ENCODE results near the gene ARFGAP1.

ARFGAP1 gene

GRCh38 chr20:63313349-63314014 lies 40.9 kb downstream of the ARFGAP1 start:
- H3K4me3 Mint-ChIP-seq: no peak overlapping the region
- H3K9me3 Mint-ChIP-seq: no peaks in the 10 kb centered on the region
- ATAC-seq (replicated peaks): no peak
- H3K36me3 Mint-ChIP-seq: no peaks in the 10 kb centered on the region
- no peak overlapping the region for H3K27ac Mint-ChIP-seq
- no peak for DNase-seq
- H3K4me1 Mint-ChIP-seq: no peaks in the 10 kb centered on the region
- peaks cover 25 to 26% of the 10 kb centered on the region in 2 donors for H3K27me3 Mint-ChIP-seq

- no peaks in the 10 kb centered on the region for H3K4me1 Mint-ChIP-seq
- H3K27ac Mint-ChIP-seq: no peak overlapping the region
- H3K27me3 Mint-ChIP-seq: peaks cover 25 to 26% of the 10 kb centered on the region in 2 donors
- no peak for DNase-seq
- H3K36me3 Mint-ChIP-seq: no peaks in the 10 kb centered on the region
- no peak for ATAC-seq (replicated peaks)
- no peaks in the 10 kb centered on the region for H3K9me3 Mint-ChIP-seq
- no peak overlapping the region for H3K4me3 Mint-ChIP-seq
These were observed 41.4 kb downstream of the ARFGAP1 start for GRCh38 chr20:63314015-63314471.

- Mint-ChIP-seq H3K9me3 (no peaks in the 10 kb centered on the region), H3K4me3 (no peak overlapping the region), H3K27me3 (peaks cover 22 to 29% of the 10 kb centered on the region in 2 donors), H3K27ac (no peak overlapping the region), H3K4me1 (no peaks in the 10 kb centered on the region), H3K36me3 (no peaks in the 10 kb centered on the region)
- DNase-seq (no peak), ATAC-seq (replicated peaks) (no peak)
These were observed 42.1 kb downstream of the ARFGAP1 start for GRCh38 chr20:63314566-63315239.

- DNase-seq: no peak
- ATAC-seq (replicated peaks): no peak
- no peaks in the 10 kb centered on the region for H3K4me1 Mint-ChIP-seq
- H3K36me3 Mint-ChIP-seq: no peaks in the 10 kb centered on the region
- H3K9me3 Mint-ChIP-seq: no peaks in the 10 kb centered on the region
- no peak overlapping the region for H3K4me3 Mint-ChIP-seq
- peaks cover 17 to 24% of the 10 kb centered on the region in 2 donors for H3K27me3 Mint-ChIP-seq
- H3K27ac Mint-ChIP-seq: no peak overlapping the region
These were observed 42.7 kb downstream of the ARFGAP1 start for GRCh38 chr20:63315240-63315689.

DNA sequence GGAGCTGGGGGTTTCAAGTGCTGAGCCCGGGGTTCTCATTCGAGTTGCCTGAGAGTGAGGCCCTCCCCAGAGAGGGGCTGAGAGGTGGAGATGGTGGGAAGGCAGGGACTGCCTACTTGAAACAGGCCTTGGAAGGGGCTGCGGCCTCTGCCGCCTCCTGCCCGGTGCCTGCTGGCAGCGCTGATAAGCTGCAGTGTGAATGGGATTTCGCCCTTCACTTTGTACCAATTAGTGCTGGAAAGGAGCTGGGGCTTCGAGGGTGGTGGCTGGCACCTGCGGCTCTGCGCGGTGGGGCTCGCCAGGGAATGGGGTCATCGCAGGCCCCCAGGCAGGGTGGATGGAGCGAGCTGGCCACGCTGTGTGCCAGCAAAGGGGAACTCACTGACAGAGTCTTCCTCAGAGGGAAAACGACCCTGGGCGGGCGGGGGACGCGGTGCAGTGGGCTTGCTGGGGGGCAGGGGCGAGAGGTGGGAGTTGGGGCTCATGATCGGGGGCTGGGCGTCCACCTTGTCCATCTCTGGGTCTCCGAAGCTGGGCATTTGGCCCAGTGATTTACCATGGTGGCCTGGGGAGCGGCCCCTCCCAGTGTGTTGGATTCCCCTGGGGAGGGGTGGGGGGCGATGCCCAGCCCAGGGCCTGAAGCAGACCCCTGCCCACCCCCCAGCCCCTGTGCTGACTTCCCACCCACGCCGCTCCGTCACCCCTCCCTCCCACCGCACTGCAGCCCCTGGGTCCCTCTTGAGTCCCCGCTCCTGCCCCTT lies 43.3 kb downstream of the ARFGAP1 start:
- no peaks in the 10 kb centered on the region for H3K36me3 Mint-ChIP-seq
- H3K27me3 Mint-ChIP-seq: peaks cover 12 to 18% of the 10 kb centered on the region in 2 donors
- DNase-seq (no peak), ATAC-seq (replicated peaks) (no peak)
- no peak overlapping the region for H3K4me3 Mint-ChIP-seq
- no peak overlapping the region for H3K27ac Mint-ChIP-seq
- no peaks in the 10 kb centered on the region for H3K9me3 Mint-ChIP-seq
- H3K4me1 Mint-ChIP-seq: no peaks in the 10 kb centered on the region

GRCh38 chr20:63316502-63316921 lies 43.9 kb downstream of the ARFGAP1 start:
- Mint-ChIP-seq H3K27me3 (peaks cover 17 to 23% of the 10 kb centered on the region in 2 donors), H3K4me1 (no peaks in the 10 kb centered on the region), H3K27ac (peak overlapping the region; percentile 47), H3K36me3 (no peaks in the 10 kb centered on the region), H3K4me3 (no peak overlapping the region), H3K9me3 (no peaks in the 10 kb centered on the region)
- ATAC-seq (replicated peaks) (no peak), DNase-seq (no peak)

DNA sequence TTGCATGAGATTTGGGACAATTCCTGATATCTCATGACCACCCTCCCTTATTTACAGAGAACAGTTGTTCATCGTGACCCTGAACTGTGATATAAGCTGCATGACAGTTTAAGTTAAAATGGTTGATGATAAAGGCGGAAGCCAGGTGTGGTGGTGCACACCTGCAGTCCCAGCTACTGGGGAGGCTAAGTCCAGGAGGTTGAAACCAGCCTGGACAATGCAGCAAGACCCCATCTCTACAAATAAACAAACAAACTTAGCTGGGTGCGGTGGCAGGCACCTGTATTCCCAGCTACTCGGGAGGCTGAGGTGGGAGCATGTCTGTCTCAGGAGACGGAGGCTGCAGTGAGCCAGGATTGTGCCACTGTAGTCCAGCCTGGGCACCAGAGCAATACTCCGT lies 44.4 kb downstream of the ARFGAP1 start:
- Mint-ChIP-seq H3K27me3 (peaks cover 17 to 24% of the 10 kb centered on the region in 2 donors), H3K9me3 (no peaks in the 10 kb centered on the region), H3K4me1 (no peaks in the 10 kb centered on the region), H3K27ac (no peak overlapping the region), H3K36me3 (no peaks in the 10 kb centered on the region), H3K4me3 (no peak overlapping the region)
- no peak for DNase-seq
- no peak for ATAC-seq (replicated peaks)

DNA sequence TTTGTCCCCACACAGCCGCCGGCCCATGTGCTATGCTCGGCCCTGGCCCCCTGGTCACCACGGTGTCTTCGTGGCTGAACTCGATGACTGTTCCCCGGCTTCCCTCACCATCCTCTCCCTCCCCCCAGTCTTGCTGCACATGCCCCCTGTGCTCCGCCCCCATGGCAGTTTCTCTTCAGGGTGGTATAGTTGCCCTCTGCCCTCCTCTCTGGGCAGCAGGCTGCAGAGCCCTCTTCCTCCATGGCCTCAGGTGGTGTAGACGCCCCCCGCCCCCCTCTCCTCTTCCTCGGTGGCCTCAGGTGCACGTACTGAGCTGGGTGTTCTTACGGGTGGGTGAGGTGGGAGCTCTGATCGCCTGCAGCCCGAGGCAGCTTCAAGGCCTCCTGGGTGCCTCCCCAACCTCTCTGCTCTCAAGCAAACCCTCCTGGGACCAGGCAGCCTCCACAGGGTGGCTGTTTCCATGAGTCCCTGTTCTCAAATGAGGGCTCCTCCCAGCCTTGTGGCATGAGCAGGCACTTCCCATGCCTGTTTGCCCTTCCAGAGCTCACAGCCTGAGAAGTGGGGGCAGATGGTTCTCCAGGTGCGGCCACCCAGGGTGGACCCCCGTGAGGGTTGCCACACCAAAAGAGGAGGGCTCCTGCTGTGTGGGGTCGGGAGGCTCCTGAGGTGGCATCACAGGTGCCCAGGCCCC lies 45.1 kb downstream of the ARFGAP1 start:
- Mint-ChIP-seq H3K4me3 (no peak overlapping the region), H3K9me3 (no peaks in the 10 kb centered on the region), H3K4me1 (no peaks in the 10 kb centered on the region), H3K36me3 (no peaks in the 10 kb centered on the region), H3K27ac (no peak overlapping the region), H3K27me3 (peaks cover 17 to 28% of the 10 kb centered on the region in 2 donors)
- DNase-seq: no peak
- no peak for ATAC-seq (replicated peaks)

- no peaks in the 10 kb centered on the region for H3K9me3 Mint-ChIP-seq
- DNase-seq (no peak), ATAC-seq (replicated peaks) (no peak)
- H3K4me3 Mint-ChIP-seq: no peak overlapping the region
- H3K27me3 Mint-ChIP-seq: peaks cover 11 to 36% of the 10 kb centered on the region in 2 donors
- no peaks in the 10 kb centered on the region for H3K36me3 Mint-ChIP-seq
- no peak overlapping the region for H3K27ac Mint-ChIP-seq
- no peaks in the 10 kb centered on the region for H3K4me1 Mint-ChIP-seq
These were observed 46.0 kb downstream of the ARFGAP1 start for GRCh38 chr20:63318391-63319163.

DNA sequence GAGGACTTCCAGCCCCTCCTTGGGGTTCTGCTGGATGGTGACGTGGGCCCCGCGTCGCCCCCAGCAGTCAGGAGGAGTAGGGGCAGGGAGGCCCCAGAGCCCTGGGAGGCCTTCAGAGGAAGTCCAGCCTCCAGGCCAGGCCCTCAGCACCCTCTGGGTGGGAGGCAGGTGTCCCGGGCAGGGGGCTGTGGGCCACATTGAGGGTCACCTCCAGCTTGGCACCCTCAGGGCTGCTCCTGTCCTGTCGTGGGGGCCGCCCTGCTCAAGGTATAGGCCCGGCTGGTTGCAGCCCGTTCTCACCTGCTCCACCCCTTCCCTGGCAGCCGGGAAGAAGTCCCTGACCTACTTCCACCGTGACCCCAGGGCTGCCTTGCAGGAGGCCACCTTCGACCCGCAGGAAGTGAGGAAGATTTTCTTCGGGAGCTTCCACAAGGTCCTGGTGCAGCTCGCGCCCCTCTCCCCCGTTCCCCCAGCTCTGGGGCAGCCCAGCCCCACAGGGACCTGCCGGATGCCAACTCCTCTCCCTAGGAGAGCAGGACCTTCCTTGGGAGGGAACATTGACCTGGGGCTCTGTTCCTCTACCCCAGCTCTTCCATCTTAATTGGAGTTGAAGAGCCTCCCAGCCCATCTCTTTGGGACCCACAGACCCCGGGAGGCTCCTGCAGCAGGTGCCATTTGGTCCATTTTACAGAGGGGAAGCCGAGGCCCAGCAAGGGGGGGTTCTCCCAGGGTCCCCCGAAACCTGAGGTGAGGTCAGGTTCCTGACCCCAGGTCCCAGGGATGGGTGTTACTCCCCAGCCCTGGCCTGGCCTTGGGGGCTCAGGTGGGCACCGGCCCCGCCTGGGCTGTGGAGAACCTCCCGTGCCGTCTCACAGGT lies 46.8 kb downstream of the ARFGAP1 start:
- ATAC-seq (replicated peaks) (no peak), DNase-seq (no peak)
- Mint-ChIP-seq H3K4me3 (no peak overlapping the region), H3K27me3 (peaks cover 11 to 42% of the 10 kb centered on the region in 2 donors), H3K27ac (no peak overlapping the region), H3K4me1 (no peaks in the 10 kb centered on the region), H3K9me3 (no peaks in the 10 kb centered on the region), H3K36me3 (no peaks in the 10 kb centered on the region)

DNA sequence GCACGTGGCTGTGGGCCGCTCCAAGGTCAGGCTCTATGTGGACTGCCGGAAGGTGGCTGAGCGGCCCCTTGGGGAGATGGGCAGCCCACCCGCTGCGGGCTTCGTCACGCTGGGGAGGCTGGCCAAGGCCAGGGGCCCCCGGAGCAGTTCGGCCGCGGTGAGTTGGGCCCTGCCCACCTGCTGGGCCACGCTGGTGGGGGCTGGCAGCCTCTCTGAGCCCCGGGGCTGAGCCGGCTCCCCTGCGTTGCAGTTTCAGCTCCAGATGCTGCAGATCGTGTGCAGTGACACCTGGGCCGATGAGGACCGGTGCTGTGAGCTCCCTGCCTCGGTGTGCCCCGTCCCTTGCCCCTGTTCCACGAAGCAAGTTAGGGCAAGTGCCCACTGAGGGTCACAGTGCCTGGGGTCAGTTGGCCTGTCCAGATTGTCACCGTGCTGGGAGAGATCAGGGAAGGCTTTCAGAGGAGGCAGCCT lies 47.5 kb downstream of the ARFGAP1 start:
- H3K27ac Mint-ChIP-seq: no peak overlapping the region
- no peak overlapping the region for H3K4me3 Mint-ChIP-seq
- DNase-seq: no peak
- H3K36me3 Mint-ChIP-seq: no peaks in the 10 kb centered on the region
- H3K27me3 Mint-ChIP-seq: peaks cover 11 to 40% of the 10 kb centered on the region in 2 donors
- ATAC-seq (replicated peaks): no peak
- no peaks in the 10 kb centered on the region for H3K4me1 Mint-ChIP-seq
- H3K9me3 Mint-ChIP-seq: no peaks in the 10 kb centered on the region

DNA sequence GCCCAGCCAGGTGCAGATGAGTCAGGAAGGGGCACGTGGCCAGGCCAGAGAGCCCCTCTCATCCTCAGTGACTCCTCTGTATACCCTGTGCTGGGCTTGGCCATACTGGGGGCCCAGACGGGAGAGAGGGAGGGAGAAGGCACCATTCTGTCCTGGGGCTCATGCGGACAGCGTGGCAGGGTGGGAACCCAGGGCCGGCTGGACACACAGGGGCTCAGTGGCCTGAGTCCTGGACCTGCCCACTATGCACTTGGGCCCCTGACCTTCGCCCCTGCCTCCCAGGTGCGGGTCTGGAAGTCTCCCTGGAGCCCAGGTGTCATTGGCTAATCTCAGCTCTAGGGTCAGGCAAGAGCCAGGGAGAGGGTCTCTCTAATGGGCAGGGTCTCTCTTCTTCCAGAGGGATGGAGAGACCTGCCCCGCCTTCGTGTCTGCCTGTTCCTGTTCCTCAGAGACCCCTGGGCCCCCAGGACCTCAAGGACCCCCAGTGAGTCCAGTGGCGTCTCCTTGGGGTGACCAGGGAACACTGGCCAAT lies 48.1 kb downstream of the ARFGAP1 start:
- DNase-seq (no peak), ATAC-seq (replicated peaks) (no peak)
- no peaks in the 10 kb centered on the region for H3K4me1 Mint-ChIP-seq
- H3K4me3 Mint-ChIP-seq: no peak overlapping the region
- H3K27me3 Mint-ChIP-seq: peaks cover 6 to 34% of the 10 kb centered on the region in 2 donors
- H3K9me3 Mint-ChIP-seq: no peaks in the 10 kb centered on the region
- H3K27ac Mint-ChIP-seq: no peak overlapping the region
- no peaks in the 10 kb centered on the region for H3K36me3 Mint-ChIP-seq

All from stimulated activated naive B cell treated with anti-CD40 and anti-IgM and Interleukin-4, amounts not matched to agents 10 μg/mL and 1 μg/mL and 100 μg/mL, for 72 hours (primary cell).